ENCODE data around the gene CD47. TPM values are rescaled to one million over a fixed set of nuclear protein-coding genes. Genes with fewer than 3 reads are reported as not detected.

The CD47 gene
- total RNA-seq, 3 donors from 2014 or later, result 68.5 to 83.0 (median 73.2) TPM

DNA sequence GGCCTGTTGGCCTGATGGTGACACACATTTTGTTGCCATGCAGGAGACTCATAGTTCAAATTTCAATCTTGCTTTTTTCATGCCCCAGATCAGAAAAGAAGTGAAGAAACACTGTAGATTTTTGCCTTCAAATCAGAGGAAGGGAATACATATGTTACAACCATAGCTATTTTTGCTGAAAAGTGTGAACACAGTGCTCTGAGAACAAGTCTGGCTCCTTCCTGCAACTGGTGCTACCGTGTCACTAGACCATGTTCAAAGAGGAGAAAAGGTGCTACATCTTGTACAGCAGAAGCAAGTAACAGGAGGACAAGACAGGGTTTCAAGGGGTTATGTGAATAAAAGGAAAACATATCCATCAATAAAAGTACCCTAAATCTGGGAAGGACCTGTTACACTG, 44.6 kb downstream of the CD47 start:
- no peaks in the 10 kb centered on the region for H3K4me1 ChIP-seq (ENCODE audit: low read depth)
- H3K4me3 ChIP-seq, result no peak overlapping the region
- ATAC-seq (no peak), DNase-seq (no peak)
- H3K36me3 ChIP-seq (ENCODE audit: low read depth), result no peaks in the 10 kb centered on the region
- TF ChIP-seq CTCF (IDR thresholded peaks at IDR 0.05), result no peak
- intact Hi-C loops (cut with DNase I, micrococcal nuclease), result no loop called here
- H3K9me3 ChIP-seq, result no peaks in the 10 kb centered on the region

DNA sequence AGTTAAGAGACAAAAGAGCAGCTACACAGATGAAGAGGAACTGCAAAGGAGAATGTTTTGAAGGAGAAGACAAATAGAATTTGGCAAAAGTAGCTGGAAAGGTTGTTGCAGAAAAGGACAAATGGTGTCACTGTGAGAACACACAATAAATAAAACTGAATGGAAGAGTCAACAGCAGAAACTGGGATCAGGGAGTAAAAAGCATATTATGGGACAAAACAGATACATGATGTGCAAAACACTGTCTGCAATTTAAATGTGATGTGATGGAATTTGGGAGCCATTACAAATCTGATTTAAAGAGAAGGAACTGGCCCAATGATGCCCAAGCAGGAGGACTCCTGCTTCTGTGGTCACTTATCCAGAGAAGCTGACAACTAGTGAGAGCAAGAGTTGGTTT, 46.1 kb downstream of the CD47 start:
- H3K4me1 ChIP-seq (ENCODE audit: low read depth), result no peaks in the 10 kb centered on the region
- DNase-seq, result no peak
- intact Hi-C loops (cut with DNase I, micrococcal nuclease), result no loop called here
- no peaks in the 10 kb centered on the region for H3K36me3 ChIP-seq (ENCODE audit: low read depth)
- no peaks in the 10 kb centered on the region for H3K9me3 ChIP-seq
- TF ChIP-seq CTCF (IDR thresholded peaks at IDR 0.05), result no peak
- no peak overlapping the region for H3K4me3 ChIP-seq
- ATAC-seq, result no peak

DNA sequence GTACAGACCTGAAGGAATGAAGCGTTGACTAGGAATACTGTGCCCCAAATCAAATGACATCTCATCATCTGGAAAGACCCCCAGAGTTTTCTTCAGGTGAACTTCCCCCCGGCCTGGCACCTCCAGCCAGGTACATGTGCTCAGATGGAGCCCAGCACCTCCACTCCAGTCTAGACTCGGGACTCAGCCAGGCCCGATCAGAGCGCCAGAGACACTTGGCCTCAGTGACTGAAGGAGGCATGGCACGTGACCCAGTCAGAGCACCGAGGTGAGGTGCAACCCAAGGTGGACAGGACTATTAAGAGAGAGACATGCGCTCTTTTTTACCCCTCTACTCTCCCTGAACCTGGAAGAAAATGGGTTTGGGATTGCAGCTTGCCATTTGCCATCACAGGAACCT, 48.5 kb downstream of the CD47 start:
- no peak for ATAC-seq
- intact Hi-C loops (cut with DNase I, micrococcal nuclease), result no loop called here
- H3K4me1 ChIP-seq (ENCODE audit: low read depth), result no peaks in the 10 kb centered on the region
- H3K4me3 ChIP-seq, result no peak overlapping the region
- no peak for DNase-seq
- no peak for TF ChIP-seq CTCF (IDR thresholded peaks at IDR 0.05)
- no peaks in the 10 kb centered on the region for H3K9me3 ChIP-seq
- no peaks in the 10 kb centered on the region for H3K36me3 ChIP-seq (ENCODE audit: low read depth)

GRCh38 chr3:108041253-108041652, 49.6 kb downstream of the CD47 start:
- intact Hi-C loops (cut with DNase I, micrococcal nuclease), result no loop called here
- ATAC-seq (no peak), DNase-seq (no peak)
- TF ChIP-seq CTCF (IDR thresholded peaks at IDR 0.05), result no peak
- no peaks in the 10 kb centered on the region for H3K9me3 ChIP-seq
- no peaks in the 10 kb centered on the region for H3K36me3 ChIP-seq (ENCODE audit: low read depth)
- no peak overlapping the region for H3K4me3 ChIP-seq
- no peaks in the 10 kb centered on the region for H3K4me1 ChIP-seq (ENCODE audit: low read depth)

GRCh38 chr3:108037770-108038169, 53.1 kb downstream of the CD47 start:
- ATAC-seq, result no peak
- no peak for TF ChIP-seq CTCF (IDR thresholded peaks at IDR 0.05)

More at GRCh38 chr3:108037770-108038169, 53.1 kb downstream of the CD47 start:
- H3K4me3 ChIP-seq, result no peak overlapping the region
- no peaks in the 10 kb centered on the region for H3K9me3 ChIP-seq
- H3K4me1 ChIP-seq (ENCODE audit: low read depth), result no peaks in the 10 kb centered on the region
- no peaks in the 10 kb centered on the region for H3K36me3 ChIP-seq (ENCODE audit: low read depth)
- intact Hi-C loops (cut with DNase I, micrococcal nuclease), result no loop called here
- DNase-seq, result no peak

All from mucosa of descending colon (tissue), 3 donors.